Measurements from ENCODE around the gene CAPZA2.
"Not testable (repeated sequence)": the region's sequence is repeated elsewhere in the genome, so short reads cannot be mapped to it uniquely, and the experiment has no call there.

The CAPZA2 gene

DNA sequence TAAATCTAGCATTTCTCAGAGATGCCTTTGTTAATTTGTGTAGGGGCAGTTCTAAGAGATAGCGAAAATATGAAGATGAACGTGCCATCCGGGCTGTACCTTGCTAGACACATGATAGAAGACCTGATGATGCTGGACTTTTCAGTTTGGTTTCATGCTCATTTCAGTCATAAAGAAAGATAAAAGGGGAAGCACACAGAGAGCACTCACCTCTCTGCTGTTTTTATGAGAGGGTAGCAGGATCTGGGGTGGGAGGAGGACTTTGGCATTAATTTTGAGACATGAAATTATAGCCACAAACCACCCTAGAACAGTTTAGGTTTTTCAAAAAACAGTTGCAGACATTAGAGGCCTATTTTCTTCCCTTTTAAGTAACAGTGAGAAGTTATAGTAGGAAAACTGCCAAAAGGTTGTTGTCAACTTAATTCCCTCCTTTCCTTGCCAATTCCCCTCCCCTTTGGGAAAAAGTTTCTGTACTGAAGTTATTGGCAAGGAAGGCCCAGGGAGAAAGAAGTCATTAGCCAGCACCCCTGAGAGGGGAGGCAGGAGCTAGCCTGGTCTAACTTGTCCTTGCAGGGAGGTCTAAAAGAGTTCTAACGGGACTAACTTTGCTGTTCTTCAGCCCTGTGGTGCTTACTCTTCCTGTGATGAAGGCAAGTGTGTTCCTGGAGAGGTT lies 93.6 kb downstream of the CAPZA2 start:
- DNase-seq: no peak

DNA sequence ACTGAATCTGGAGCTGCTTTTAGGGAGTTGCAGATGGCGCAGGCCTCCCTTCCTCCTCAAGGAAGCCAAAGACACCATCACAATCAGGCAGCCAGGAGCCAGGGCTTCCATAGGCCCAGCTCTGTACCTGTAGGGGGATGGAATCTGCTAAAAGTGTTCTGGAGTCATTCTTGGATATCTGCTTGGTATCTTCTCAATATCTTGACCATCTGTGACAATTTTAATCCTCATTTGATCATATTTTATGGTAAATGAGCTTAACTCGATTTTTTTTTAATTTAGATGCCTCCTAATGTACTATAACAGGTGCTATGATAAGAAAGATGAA lies 94.1 kb downstream of the CAPZA2 start:
- no peak for DNase-seq

DNA sequence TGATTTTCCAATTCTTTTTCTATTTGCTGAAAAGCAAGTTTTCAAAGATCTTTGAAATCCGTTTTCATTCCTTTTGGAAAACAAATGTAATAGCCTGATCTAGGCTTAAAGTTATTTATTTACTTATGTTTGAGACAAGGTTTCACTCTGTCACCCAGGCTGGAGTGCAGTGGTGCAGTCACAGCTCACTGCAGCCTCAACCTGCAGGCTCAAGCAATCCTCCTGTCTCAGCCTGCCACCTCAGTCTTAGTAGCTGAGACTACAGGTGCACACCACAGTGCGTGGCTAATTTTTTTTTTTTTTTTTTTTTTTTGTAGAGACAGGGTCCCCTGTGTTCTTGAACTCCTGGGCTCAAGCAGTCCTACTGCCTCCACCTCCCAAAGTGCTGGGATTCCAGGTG lies 95.5 kb downstream of the CAPZA2 start:
- DNase-seq: no peak

DNA sequence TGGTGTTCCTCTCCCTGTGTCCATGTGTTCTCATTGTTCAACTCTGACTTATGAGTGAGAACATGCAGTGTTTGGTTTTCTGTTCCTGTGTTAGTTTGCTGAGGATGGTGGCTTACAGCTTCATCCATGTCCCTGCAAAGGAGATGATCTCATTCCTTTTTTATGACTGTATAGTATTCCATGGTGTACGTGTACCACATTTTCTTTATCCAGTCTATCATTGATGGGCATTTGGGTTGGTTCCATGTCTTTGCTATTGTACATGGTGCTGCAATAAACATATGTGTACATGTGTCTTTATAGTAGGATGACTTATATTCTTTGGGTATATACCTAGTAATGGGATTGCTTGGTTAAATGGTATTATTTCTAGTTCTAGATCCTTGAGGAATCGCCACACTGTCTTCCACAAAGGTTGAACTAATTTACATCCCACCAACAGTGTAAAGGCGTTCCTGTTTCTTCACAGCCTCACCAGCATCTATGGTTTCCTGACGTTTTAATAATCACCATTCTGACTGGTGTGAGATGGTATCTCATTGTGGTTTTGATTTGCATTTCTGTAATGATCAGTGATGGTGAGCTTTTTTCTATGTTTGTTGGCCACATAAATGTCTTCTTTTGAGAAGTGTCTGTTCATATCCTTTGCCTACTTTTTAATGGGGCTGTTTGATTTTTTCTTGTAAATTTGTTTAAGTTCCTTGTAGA lies 99.7 kb downstream of the CAPZA2 start:
- DNase-seq: not testable (repeated sequence)

DNA sequence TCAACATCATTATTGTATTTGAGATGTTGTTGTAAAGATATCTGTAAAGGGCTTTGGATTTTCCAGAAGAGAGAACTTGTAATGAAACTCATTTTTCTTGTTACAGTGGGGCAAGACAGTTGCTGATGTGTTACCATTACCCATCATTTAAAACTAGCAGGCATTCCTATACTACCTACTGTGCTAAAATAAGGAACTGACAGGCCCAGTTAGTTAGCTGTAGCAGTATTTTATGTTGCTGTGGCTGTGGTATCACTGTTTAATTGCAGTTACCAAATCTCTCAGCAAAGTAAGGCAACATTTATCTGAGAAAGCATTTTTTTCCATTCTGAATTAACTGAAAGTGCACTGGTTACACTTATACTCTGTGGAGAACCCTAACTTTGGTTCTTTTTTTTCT lies 100.8 kb downstream of the CAPZA2 start:
- DNase-seq: no peak

DNA sequence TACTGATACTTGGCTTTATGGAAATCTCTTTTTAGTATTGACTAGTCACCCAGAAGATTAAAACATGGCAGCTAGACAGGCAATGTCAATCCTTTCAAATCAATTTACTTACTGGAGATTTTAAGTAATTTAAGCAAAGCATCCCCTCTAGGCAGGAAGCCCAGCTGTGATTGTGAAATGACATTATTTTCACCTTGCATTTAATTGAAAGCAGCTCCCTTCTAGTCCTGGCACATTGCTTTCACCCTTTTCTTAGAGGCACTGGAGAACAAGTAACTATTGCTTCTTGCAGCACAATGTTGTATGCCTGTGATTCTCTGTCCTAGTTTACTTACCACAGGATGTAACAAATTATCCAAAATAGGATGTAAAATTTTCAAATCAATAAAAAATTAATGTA lies 104.2 kb downstream of the CAPZA2 start:
- no peak for DNase-seq

DNA sequence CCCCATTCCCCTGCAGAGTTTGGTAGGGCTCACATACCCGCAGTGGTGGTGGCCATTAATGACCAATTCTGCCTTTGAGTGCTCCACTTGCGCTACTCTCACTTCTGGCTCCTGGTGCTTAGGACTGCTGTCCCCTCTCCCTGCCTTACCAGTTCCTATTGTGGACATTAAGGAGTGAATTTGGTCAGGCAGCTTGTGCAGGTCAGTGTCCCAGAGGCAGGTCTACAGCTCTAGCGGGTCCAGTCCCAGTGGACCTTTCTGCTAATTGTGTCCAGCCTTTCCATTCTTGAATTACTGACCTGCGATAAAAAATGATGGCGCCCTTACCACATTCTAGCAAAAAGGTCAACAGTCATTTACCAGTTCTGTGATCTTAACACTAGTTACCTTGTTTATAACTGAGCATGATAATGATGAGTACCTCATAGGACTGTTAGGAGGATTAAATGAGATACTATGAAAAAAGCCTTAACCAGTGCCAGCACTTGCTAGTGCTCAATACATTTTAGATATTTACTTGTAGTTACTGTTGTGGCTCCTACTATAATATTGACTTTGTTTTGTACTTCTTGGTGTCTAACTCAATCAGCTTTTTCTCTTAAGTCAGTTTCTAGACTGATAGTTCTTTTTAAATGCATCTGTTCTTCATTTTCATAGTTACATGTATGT lies 105.0 kb downstream of the CAPZA2 start:
- no peak for DNase-seq

DNA sequence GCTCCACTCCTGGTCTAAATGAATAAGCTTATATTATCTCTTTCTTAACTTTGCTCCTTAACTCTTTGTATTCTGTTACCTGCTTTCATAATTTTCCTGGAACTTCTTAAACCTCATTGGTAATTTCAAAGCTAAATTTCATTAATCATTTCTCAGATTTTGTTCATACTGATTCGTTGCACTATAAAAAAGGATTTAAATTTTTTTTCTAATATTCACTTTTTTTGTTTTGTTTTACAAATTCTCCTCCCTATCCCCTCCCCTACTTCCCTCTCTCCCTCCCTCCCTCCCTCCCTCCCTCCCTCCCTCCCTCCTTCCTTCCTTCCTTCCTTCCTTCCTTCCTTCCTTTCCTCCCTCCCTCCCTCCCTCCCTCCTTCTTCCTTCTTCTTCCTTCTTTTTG lies 105.6 kb downstream of the CAPZA2 start:
- DNase-seq: no peak

DNA sequence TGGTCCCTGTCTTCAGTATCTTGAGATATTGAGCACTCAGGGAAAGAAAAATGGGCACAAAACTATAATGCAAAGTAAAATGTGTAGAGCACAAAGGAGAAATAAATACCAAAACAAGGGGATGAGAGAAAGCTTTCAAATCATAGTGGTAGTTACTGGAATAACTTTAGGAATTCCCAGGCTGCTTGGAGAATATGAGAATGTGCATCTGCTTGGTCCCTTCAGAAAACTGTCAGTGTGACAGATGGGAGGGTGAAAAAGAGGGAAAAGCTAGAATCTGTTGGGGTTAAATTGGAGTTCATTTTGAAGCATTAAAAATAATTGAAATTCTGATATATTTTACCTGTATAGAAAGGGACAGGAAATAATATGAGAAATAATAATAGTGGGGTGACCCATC lies 106.2 kb downstream of the CAPZA2 start:
- no peak for DNase-seq

DNA sequence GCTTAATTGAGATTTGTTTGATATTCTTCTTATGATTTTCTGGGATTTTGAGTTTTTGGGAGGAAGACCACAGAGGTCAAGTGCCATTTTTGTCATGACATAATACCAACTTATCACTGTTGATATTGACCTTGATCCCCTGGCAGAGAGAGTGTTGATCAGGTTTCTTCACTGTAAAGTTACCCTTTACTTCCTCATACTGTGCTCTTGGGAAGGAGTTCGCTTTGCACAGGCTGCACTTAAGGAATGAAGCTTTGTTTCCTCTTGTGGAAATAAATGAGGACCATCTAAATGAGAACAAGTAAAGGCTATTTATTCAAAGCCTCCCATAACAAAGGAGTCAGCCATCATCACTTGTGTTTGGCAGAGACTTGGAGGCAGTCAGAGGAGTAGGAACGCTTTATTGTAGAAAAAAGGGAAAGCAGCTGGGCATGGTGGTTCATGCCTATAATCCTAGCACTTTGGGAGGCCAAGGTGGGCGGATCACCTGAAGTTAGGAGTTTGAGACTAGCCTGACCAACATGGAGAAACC lies 107.0 kb downstream of the CAPZA2 start:
- no peak for DNase-seq

DNA sequence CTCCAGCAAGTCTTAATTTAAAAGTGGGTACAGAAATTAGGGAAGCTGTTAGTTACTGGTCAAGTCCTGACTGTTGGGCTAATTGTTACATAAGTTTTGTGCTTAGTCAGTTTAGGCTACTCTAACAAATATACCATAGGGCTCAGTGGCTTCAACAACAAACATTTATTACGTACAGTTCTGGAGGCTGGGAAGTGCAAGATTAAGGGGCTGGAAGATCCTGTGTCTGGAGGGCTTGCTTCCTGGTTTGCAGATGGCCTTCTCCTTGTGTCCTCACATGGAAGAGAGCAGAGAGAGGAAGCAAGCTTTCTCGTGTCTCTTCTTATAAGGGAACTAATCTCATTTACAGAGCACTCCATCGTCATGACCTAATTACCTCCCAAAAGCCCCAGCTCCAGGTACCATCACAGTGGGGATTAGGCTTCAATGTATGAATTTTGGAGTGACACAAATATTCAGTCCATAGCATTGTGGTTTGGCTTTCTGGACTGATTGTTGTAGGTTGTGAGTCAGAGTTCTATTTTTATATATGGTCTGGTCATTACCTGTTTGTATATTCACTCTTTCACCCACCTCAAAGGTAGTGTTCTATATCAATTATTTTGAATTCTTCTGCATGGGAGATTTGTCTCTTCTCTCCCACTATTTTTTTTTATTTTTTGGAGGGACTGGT lies 108.0 kb downstream of the CAPZA2 start:
- no peak for DNase-seq

DNA sequence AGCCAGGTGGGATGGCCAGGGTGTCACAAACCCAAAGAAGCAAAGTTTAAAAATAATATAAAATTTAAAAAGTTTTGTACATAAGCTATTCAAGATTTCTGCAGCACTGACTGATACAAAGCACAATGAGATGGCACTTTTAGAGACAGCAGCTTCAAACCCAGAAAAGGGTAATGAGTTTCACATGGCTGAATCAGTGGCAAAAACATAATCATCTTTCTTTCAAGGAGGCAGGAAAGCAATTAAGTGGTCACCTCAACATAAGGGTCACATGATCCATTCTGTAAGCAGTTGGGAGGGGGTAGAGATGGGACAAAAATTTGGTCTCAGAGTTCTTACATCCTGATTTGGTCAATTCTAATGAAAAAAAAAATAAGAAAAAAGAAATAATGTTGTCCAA lies 108.8 kb downstream of the CAPZA2 start:
- not testable (repeated sequence) for DNase-seq
